ENCODE data around the gene PPIF.

GRCh38 chr10:79327090-79327457 is 20.2 kb upstream of the PPIF start:
- TF ChIP-seq USF2 (IDR thresholded peaks at IDR 0.05; ENCODE audit: low read depth, low read length) (no peak), CTCF (conservative IDR thresholded peaks at IDR 0.05; ENCODE audit: low read depth, low read length) (no peak), MXI1 (IDR thresholded peaks at IDR 0.05; ENCODE audit: borderline replicate concordance, low read depth, low read length) (no peak), NFE2L2 (IDR thresholded peaks at IDR 0.05; ENCODE audit: low read depth, low read length) (no peak), BHLHE40 (IDR thresholded peaks at IDR 0.05; ENCODE audit: low read depth, low read length) (no peak), RCOR1 (IDR thresholded peaks at IDR 0.05; ENCODE audit: insufficient replicate concordance, low read length) (no peak), RFX5 (IDR thresholded peaks at IDR 0.05; ENCODE audit: low read depth, low read length) (no peak), RAD21 (IDR thresholded peaks at IDR 0.05; ENCODE audit: low read length) (no peak), POLR2A (IDR thresholded peaks at IDR 0.05; ENCODE audit: low read depth, low read length) (no peak), CEBPB (IDR thresholded peaks at IDR 0.05; ENCODE audit: low read depth, low read length) (no peak), MAFK (IDR thresholded peaks at IDR 0.05; ENCODE audit: low read depth, low read length) (no peak)
